Mesothelial cell of epicardium (in vitro differentiated cells): ENCODE measurements around the gene EEF1AKMT4. TPM values are rescaled to one million over a fixed set of nuclear protein-coding genes. Genes with fewer than 3 reads are reported as not detected.

Source experiments
- DNase-seq, 2 experiments: peaks; one replicate each; pipeline ENCODE4 v3.0.0; 2021; ENCODE audit warnings: low spot score in 2 of 2; ENCODE audit not compliant: unreplicated experiment in 2 of 2
- H3K27ac Mint-ChIP-seq: 2 replicates; pipeline ENCODE4 v1.8.0; 2021; ENCODE audit warnings: mixed read lengths
- H3K27me3 Mint-ChIP-seq: 2 replicates; pipeline ENCODE4 v1.8.0; 2021; ENCODE audit warnings: low read depth, mixed read lengths
- H3K36me3 Mint-ChIP-seq: 2 replicates; pipeline ENCODE4 v1.8.0; 2021; ENCODE audit warnings: mixed read lengths
- H3K4me1 Mint-ChIP-seq: 2 replicates; pipeline ENCODE4 v1.8.0; 2021; ENCODE audit warnings: mixed read lengths
- H3K4me3 Mint-ChIP-seq: 2 replicates; pipeline ENCODE4 v1.8.0; 2021; ENCODE audit warnings: mild to moderate bottlenecking, moderate library complexity, mixed read lengths
- H3K9me3 Mint-ChIP-seq: 2 replicates; pipeline ENCODE4 v1.8.0; 2021; ENCODE audit warnings: mixed read lengths
- total RNA-seq: library from RNA; stranded (reverse); gene quantifications from 3 replicates; pipeline ENCODE4 v1.2.1, GENCODE V29; 2021
- TF ChIP-seq, protein P1 (sequence below): fragments of 200-600 bp; sonication (generic); IDR thresholded peaks from one replicate; pipeline ENCODE4 v1.5.0; 2021; ENCODE audit warnings: antibody characterized with exemption; ENCODE audit not compliant: unreplicated experiment

EEF1AKMT4 gene
- total RNA-seq, 1 donor from 2014 or later, result 4.9 TPM

DNA sequence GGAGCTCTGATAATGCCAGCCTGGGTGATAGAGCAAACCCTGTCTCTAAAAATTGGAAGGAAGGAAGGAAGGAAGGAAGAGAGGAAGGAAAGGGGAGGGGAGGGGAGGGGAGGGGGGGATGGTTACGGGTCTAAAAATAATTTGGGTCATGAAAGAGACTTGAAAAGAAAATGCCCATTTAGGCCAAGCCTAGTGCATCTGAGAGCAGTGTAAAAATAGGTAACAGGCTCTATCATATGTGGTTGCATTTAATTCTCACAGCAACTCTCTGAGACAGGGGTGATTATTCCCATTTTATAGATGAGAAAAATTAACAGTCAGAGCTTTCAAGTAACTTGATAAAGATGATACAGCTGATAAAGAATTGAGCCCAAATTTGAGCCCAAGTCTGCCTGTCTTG is 22.8 kb downstream of the EEF1AKMT4 start:
- TF ChIP-seq, protein P1, sequence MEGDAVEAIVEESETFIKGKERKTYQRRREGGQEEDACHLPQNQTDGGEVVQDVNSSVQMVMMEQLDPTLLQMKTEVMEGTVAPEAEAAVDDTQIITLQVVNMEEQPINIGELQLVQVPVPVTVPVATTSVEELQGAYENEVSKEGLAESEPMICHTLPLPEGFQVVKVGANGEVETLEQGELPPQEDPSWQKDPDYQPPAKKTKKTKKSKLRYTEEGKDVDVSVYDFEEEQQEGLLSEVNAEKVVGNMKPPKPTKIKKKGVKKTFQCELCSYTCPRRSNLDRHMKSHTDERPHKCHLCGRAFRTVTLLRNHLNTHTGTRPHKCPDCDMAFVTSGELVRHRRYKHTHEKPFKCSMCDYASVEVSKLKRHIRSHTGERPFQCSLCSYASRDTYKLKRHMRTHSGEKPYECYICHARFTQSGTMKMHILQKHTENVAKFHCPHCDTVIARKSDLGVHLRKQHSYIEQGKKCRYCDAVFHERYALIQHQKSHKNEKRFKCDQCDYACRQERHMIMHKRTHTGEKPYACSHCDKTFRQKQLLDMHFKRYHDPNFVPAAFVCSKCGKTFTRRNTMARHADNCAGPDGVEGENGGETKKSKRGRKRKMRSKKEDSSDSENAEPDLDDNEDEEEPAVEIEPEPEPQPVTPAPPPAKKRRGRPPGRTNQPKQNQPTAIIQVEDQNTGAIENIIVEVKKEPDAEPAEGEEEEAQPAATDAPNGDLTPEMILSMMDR, result no peak
- no peak overlapping the region for H3K4me3 Mint-ChIP-seq

GRCh38 chr3:184275381-184275701 is 25.9 kb downstream of the EEF1AKMT4 start:
- peak overlapping the region; percentile 3 for H3K4me3 Mint-ChIP-seq
- peaks cover 90% of the 10 kb centered on the region for H3K27me3 Mint-ChIP-seq
- TF ChIP-seq, protein P1, result no peak
- no peaks in the 10 kb centered on the region for H3K4me1 Mint-ChIP-seq
- H3K27ac Mint-ChIP-seq, result no peak overlapping the region
- H3K36me3 Mint-ChIP-seq, result no peaks in the 10 kb centered on the region
- no peaks in the 10 kb centered on the region for H3K9me3 Mint-ChIP-seq
- DNase-seq, result no peak

More for the DNA sequence above, 22.8 kb downstream of the EEF1AKMT4 start:
- Mint-ChIP-seq H3K36me3 (no peaks in the 10 kb centered on the region), H3K27ac (no peak overlapping the region), H3K9me3 (peaks cover 2% of the 10 kb centered on the region), H3K4me1 (no peaks in the 10 kb centered on the region), H3K27me3 (peaks cover 84% of the 10 kb centered on the region)
- no peak for DNase-seq

DNA sequence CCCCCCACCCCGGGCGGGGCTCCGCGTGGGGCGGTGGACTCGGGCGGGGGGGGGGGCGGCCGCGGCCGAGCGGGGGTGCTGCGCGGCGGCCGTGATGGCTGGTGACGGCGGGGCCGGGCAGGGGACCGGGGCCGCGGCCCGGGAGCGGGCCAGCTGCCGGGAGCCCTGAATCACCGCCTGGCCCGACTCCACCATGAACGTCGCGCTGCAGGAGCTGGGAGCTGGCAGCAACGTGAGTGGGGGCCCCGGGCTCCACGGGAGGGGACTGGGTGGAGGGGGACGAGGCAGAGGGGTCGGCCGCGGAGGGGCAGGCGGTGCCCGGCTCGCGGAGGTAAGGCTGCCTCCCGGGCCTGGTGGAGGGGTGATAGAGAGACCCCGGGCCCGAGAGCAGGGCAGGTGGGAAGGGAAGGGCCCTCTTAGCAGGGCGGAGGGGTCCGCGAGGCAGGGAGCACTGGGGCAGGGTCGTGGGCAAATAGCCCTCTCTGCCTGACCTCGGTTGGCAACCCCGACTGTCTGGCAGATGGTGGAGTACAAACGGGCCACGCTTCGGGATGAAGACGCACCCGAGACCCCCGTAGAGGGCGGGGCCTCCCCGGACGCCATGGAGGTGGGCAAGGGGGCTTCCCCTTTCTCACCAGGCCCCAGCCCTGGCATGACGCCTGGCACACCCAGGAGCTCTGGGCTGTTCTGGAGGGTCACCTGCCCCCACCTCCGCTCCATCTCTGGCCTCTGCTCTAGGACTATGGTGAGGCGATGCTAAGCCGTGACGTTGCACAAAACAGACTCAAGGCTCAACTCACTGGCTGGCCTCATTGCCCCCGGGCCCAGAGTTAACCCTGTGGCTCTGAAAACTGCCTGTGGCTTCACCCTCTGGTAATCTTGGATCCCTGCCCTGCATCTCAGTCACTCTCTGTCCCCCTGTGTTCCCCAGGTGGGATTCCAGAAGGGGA is 26.8 kb downstream of the EEF1AKMT4 start, which contains the start of gene ECE2:
ECE2 (plus strand) TSS at position 62 of the 950 bp plus-strand sequence; CDS start at position 194, 132 bp downstream.
- DNase-seq, result no peak
- TF ChIP-seq, protein P1, result no peak
- Mint-ChIP-seq H3K36me3 (no peaks in the 10 kb centered on the region), H3K9me3 (no peaks in the 10 kb centered on the region), H3K4me1 (no peaks in the 10 kb centered on the region), H3K27me3 (peaks cover 93% of the 10 kb centered on the region), H3K27ac (no peak within 1 kb of the TSS), H3K4me3 (peak within 1 kb of the TSS; percentile 3)

DNA sequence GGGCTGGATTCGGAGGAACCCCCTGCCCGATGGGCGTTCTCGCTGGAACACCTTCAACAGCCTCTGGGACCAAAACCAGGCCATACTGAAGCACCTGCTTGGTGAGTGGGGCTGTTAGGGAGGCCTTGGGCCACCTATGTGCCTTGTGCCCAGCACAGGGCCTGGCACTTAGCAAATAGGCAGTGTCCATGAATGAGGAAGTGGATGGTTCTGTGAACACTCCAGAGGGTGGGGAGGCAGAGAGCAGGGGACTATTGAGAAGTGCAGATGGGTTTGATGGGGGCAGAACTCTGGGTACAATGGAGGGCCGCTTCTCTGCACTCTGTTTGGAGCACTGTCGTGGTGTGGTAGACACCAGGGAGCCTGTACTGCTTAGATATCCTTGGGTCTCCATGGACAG is 27.9 kb downstream of the EEF1AKMT4 start:
- H3K27ac Mint-ChIP-seq, result no peak overlapping the region
- TF ChIP-seq, protein P1, result no peak
- H3K9me3 Mint-ChIP-seq, result no peaks in the 10 kb centered on the region
- H3K4me1 Mint-ChIP-seq, result no peaks in the 10 kb centered on the region
- no peak for DNase-seq
- H3K27me3 Mint-ChIP-seq, result peaks cover 91% of the 10 kb centered on the region
- no peaks in the 10 kb centered on the region for H3K36me3 Mint-ChIP-seq
- no peak overlapping the region for H3K4me3 Mint-ChIP-seq

GRCh38 chr3:184282941-184283340 is 33.5 kb downstream of the EEF1AKMT4 start:
- no peaks in the 10 kb centered on the region for H3K9me3 Mint-ChIP-seq
- peaks cover 74% of the 10 kb centered on the region for H3K27me3 Mint-ChIP-seq
- TF ChIP-seq, protein P1, result no peak
- no peak overlapping the region for H3K27ac Mint-ChIP-seq
- no peaks in the 10 kb centered on the region for H3K36me3 Mint-ChIP-seq
- H3K4me3 Mint-ChIP-seq, result no peak overlapping the region
- no peak for DNase-seq
- H3K4me1 Mint-ChIP-seq, result no peaks in the 10 kb centered on the region
